CD8-positive, alpha-beta memory T cell (primary cell): ENCODE measurements around the gene NCKAP5. TPM values are rescaled to one million over a fixed set of nuclear protein-coding genes. Genes with fewer than 3 reads are reported as not detected.

Experiments
- CTCF ChIA-PET: fragments of 350-600 bp; sonication (Branson Sonifier 250); formaldehyde crosslinking; loops from one replicate; lab custom pipeline; 2021; ENCODE audit warnings: antibody characterized with exemption; lab: Charles Lee
- POLR2A ChIA-PET: fragments of 350-600 bp; sonication (Branson Sonifier 250); formaldehyde crosslinking; loops from one replicate; lab custom pipeline; 2021; ENCODE audit warnings: antibody characterized with exemption; lab: Charles Lee
- DNase-seq, 5 donors: peaks; one replicate each; pipeline versions ENCODE4 v3.0.0 to v3.0.0-alpha.2; 2020 to 2022; ENCODE audit warnings: mixed read lengths in 1 of 5
- H3K27ac ChIP-seq: one replicate; pipeline ENCODE4 v1.7.0; 2013; ENCODE audit warnings: low read depth, mild to moderate bottlenecking, low read length, moderate library complexity
- H3K27me3 ChIP-seq: 2 replicates; pipeline ENCODE4 v1.7.0; 2013; ENCODE audit warnings: low read length, mild to moderate bottlenecking; ENCODE audit not compliant: insufficient read depth, poor library complexity, severe bottlenecking
- H3K36me3 ChIP-seq: 2 replicates; pipeline ENCODE4 v1.7.0; 2013; ENCODE audit warnings: mild to moderate bottlenecking, low read length, moderate library complexity; ENCODE audit not compliant: insufficient read depth
- H3K4me1 ChIP-seq: 2 replicates; pipeline ENCODE4 v1.7.0; 2013; ENCODE audit warnings: mild to moderate bottlenecking, low read length, moderate library complexity; ENCODE audit not compliant: insufficient read depth
- H3K4me3 ChIP-seq: 2 replicates; pipeline ENCODE4 v1.7.0; 2013; ENCODE audit warnings: mild to moderate bottlenecking, low read length
- H3K9me3 ChIP-seq: 2 replicates; pipeline ENCODE4 v1.7.0; 2013; ENCODE audit warnings: mild to moderate bottlenecking, low read length
- H3K27ac Mint-ChIP-seq, 8 donors: one replicate each; pipeline ENCODE4 v1.8.0; 2020 to 2021; ENCODE audit warnings: mixed read lengths in 8 of 8, mild to moderate bottlenecking in 6 of 8, inconsistent platforms in 3 of 8, moderate library complexity in 3 of 8
- H3K27me3 Mint-ChIP-seq, 2 donors: one replicate each; pipeline ENCODE4 v1.8.0; 2020 to 2021; ENCODE audit warnings: mixed read lengths in 2 of 2, mild to moderate bottlenecking in 1 of 2, moderate library complexity in 1 of 2
- H3K36me3 Mint-ChIP-seq, 3 donors: one replicate each; pipeline ENCODE4 v1.8.0; 2020 to 2021; ENCODE audit warnings: mixed read lengths in 3 of 3, inconsistent platforms in 1 of 3, mild to moderate bottlenecking in 1 of 3
- H3K4me1 Mint-ChIP-seq, 3 donors: one replicate each; pipeline ENCODE4 v1.8.0; 2020 to 2021; ENCODE audit warnings: mixed read lengths in 3 of 3, inconsistent platforms in 1 of 3, mild to moderate bottlenecking in 1 of 3
- H3K4me3 Mint-ChIP-seq, 7 donors: one replicate each; pipeline ENCODE4 v1.8.0; 2020 to 2021; ENCODE audit warnings: mixed read lengths in 7 of 7, mild to moderate bottlenecking in 6 of 7, moderate library complexity in 4 of 7, inconsistent platforms in 2 of 7
- H3K9me3 Mint-ChIP-seq, 5 donors: one replicate each; pipeline ENCODE4 v1.8.0; 2020 to 2022; ENCODE audit warnings: mixed read lengths in 5 of 5, mild to moderate bottlenecking in 3 of 5, moderate library complexity in 2 of 5, inconsistent platforms in 1 of 5
- polyA plus RNA-seq: library from polyadenylated mRNA; unstranded; fragments of 300-500 nt; fragmentation: Illumina TruSeq; gene quantifications from one replicate; pipeline ENCODE4 v1.2.3, GENCODE V29; 2021
- total RNA-seq, 2 experiments: library from RNA; stranded (reverse); gene quantifications; one replicate each; pipeline ENCODE4 v1.2.3, GENCODE V29; 2021

Gene NCKAP5
- total and polyA plus RNA-seq, 3 experiments from 2014 or later = not detected

DNA sequence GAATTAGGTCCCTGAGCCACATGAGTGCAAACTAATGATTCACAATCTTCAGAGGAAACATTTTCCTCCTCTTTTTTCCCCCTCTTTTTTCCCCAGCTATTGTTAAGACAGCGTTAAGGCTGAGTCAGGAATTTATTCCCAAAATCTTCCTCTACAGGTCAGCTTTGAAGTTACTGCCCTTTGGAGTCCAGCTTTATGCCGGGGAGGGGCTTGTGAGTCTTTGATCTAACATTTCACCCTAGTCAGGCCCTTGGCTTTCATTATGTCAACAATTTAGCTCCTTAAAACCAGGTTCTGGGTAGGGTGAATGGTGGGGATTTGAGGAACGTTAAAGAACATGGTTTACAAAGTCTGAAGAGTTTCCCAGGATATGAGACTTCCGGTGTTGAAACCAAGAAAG, 807.3 kb downstream of the NCKAP5 start:
- Histone ChIP-seq H3K4me1 (no peaks in the 10 kb centered on the region), H3K4me3 (no peak overlapping the region), H3K9me3 (no peaks in the 10 kb centered on the region), H3K27ac (no peak overlapping the region), H3K36me3 (no peaks in the 10 kb centered on the region), H3K27me3 (no peaks in the 10 kb centered on the region)
- H3K36me3 Mint-ChIP-seq = no peaks in the 10 kb centered on the region
- no peak overlapping the region for H3K27ac Mint-ChIP-seq
- peaks cover 6 to 13% (median 7%) of the 10 kb centered on the region in 5 donors for H3K9me3 Mint-ChIP-seq
- H3K27me3 Mint-ChIP-seq = no peaks in the 10 kb centered on the region
- no peak for DNase-seq
- POLR2A ChIA-PET = no interaction called here
- CTCF ChIA-PET = no interaction called here
- H3K4me1 Mint-ChIP-seq = no peaks in the 10 kb centered on the region
- H3K4me3 Mint-ChIP-seq = no peak overlapping the region

DNA sequence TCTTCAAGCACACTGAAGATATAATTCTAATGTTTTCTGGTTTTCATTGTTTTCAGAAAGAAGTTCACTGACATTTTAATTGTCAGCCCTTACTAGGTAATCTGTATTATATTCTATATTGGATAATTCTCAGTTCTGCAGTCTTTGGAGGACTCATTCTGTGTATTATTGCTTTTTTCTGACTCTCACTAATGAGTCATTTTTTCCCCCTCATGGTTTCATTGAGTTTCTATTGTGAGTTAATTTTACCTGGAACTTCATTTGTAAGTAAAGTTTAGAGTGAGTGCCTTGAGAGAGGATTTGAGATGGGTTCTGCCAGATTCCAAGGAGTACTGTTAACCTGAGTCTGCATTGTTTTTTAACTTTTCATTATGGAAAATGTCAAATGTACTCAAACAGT, 807.9 kb downstream of the NCKAP5 start:
- H3K27me3 Mint-ChIP-seq = no peaks in the 10 kb centered on the region
- H3K4me1 Mint-ChIP-seq = no peaks in the 10 kb centered on the region
- Histone ChIP-seq H3K27ac (no peak overlapping the region), H3K4me3 (no peak overlapping the region), H3K36me3 (no peaks in the 10 kb centered on the region), H3K4me1 (no peaks in the 10 kb centered on the region), H3K9me3 (no peaks in the 10 kb centered on the region), H3K27me3 (no peaks in the 10 kb centered on the region)
- POLR2A ChIA-PET = no interaction called here
- no peak for DNase-seq
- CTCF ChIA-PET = no interaction called here
- no peak overlapping the region for H3K4me3 Mint-ChIP-seq
- H3K27ac Mint-ChIP-seq = no peak overlapping the region
- H3K9me3 Mint-ChIP-seq = peaks cover 6 to 13% (median 7%) of the 10 kb centered on the region in 5 donors
- H3K36me3 Mint-ChIP-seq = no peaks in the 10 kb centered on the region

DNA sequence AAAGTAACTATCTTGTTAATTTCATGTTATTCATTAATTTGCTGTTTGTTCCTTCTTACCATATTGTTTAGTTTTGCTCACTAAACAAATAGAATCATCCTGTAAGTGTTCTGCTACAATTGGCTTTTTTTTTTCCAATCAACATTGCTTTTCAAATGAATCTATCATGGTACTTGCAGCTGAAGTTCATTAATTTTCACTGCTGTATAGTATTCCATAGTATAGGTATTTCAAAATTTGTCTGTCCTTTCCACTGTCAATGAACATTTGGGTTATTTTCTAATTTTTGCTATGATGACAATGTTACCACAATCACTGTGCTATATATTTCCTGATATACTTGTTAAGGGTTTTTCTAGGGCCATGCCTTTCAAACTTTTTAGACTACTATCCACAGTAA, 809.3 kb downstream of the NCKAP5 start:
- Histone ChIP-seq H3K27ac (no peak overlapping the region), H3K4me1 (no peaks in the 10 kb centered on the region), H3K9me3 (no peaks in the 10 kb centered on the region), H3K36me3 (no peaks in the 10 kb centered on the region), H3K27me3 (no peaks in the 10 kb centered on the region), H3K4me3 (no peak overlapping the region)
- Mint-ChIP-seq H3K4me1 (no peaks in the 10 kb centered on the region), H3K27me3 (no peaks in the 10 kb centered on the region), H3K9me3 (peaks cover 4 to 13% (median 8%) of the 10 kb centered on the region in 5 donors), H3K36me3 (no peaks in the 10 kb centered on the region), H3K4me3 (no peak overlapping the region), H3K27ac (no peak overlapping the region)
- no peak for DNase-seq
- ChIA-PET POLR2A (no interaction called here), CTCF (no interaction called here)

DNA sequence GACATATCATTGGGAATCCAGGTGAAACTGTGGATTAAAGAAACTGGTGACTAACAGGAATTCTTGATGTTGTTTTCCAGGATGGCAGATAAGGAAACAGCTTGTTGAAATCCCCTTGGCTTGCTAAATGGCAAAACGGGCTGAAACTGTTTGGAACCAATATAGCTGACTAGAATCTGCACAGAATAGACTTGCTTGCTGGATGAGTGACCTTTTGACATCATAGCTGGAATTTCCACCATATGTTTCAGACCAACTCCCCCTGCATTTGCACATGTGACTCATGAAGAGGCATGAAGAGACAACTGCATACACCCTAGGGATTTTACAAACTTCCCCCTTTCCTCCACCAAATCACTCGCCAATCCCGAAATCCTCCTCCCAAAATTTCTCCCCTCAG, 810.6 kb downstream of the NCKAP5 start:
- DNase-seq = no peak
- peaks cover 4 to 11% (median 7%) of the 10 kb centered on the region in 5 donors for H3K9me3 Mint-ChIP-seq
- no peaks in the 10 kb centered on the region for H3K4me1 Mint-ChIP-seq
- H3K4me3 ChIP-seq = no peak overlapping the region
- H3K36me3 Mint-ChIP-seq = no peaks in the 10 kb centered on the region
- no peak overlapping the region for H3K27ac ChIP-seq
- ChIA-PET POLR2A (no interaction called here), CTCF (no interaction called here)
- no peaks in the 10 kb centered on the region for H3K9me3 ChIP-seq
- no peaks in the 10 kb centered on the region for H3K27me3 ChIP-seq
- H3K4me1 ChIP-seq = no peaks in the 10 kb centered on the region
- no peak overlapping the region for H3K4me3 Mint-ChIP-seq
- no peak overlapping the region for H3K27ac Mint-ChIP-seq
- no peaks in the 10 kb centered on the region for H3K36me3 ChIP-seq
- no peaks in the 10 kb centered on the region for H3K27me3 Mint-ChIP-seq

DNA sequence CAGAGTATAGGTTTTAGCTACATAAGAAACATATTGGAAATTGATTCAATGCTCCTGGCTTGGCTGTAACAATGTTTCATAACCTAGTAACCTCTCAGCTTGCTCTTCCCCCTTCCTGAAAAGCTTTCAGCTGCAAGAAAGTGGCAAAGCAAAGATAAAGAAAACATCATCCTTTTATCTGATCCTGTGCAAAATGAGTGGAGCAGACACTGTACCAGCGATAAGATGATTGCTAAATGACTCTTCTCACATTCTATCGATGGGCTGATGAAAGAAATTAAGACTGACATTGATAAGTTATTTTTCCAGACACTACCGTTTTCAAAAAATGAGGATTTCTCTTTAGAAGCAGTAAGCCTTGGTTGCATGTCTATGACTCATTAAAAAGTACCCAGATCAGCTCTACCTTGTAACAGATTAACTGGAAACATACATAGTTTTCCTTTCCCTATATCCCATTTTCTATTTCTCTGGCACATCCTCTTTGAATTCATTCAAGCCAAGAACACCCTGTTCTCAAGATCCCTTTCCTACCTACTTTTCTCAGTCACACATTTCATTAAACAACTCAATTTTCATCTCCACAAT, 811.2 kb downstream of the NCKAP5 start:
- no peaks in the 10 kb centered on the region for H3K36me3 Mint-ChIP-seq
- no peak for DNase-seq
- no peak overlapping the region for H3K4me3 ChIP-seq
- H3K9me3 ChIP-seq = no peaks in the 10 kb centered on the region
- ChIA-PET CTCF (no interaction called here), POLR2A (no interaction called here)
- H3K4me1 ChIP-seq = no peaks in the 10 kb centered on the region
- H3K27me3 ChIP-seq = no peaks in the 10 kb centered on the region
- H3K27ac ChIP-seq = no peak overlapping the region
- peaks cover 4 to 9% (median 5%) of the 10 kb centered on the region in 5 donors for H3K9me3 Mint-ChIP-seq
- no peak overlapping the region for H3K27ac Mint-ChIP-seq
- H3K4me3 Mint-ChIP-seq = no peak overlapping the region
- H3K4me1 Mint-ChIP-seq = no peaks in the 10 kb centered on the region
- no peaks in the 10 kb centered on the region for H3K27me3 Mint-ChIP-seq
- no peaks in the 10 kb centered on the region for H3K36me3 ChIP-seq

DNA sequence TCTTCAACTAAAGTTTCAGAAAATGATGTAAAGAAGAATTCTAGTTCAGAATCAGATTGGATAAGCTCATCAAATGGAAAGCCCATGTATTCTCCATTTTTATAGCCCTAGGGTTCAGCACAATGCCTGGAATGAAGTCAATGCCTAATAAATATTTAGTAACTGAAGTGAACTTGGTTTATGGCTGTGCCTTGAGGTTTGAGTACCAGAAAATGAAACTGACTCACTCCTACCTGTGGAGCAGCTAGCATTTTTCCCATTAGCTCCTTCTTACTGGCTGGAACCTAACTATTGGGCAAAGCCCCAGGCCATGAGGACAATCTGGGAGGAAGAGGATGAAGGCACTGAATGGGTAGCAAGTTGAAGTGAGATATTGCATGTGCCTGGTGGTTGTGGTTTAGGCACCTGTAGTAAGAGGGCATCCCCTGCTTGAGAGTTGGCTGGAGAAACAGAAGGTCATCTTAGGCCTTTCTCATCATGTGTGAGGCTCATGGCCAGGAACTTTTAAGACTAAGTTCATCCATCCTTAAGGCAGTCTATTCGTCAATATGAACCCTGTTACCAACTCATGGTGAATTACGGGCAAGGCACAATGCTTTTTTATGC, 813.3 kb downstream of the NCKAP5 start:
- no peaks in the 10 kb centered on the region for H3K9me3 ChIP-seq
- CTCF ChIA-PET = no interaction called here

DNA sequence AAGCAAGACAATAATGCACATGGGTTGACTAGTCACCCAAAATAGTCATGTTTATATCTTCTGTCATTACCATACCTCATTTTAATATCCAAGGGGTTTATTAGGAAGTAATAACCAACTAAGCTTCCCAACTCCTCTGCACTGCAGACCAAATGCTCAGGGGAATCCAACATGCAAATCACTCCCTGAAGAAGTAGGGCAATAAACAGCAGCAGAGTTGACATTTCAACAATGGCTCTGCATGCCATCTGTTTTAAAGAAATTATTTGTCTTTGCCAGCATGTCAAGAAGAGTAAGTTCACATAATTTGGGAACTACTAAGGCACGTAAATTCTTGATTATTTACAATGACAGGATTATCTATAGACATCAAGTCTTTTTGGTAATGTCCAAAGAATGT, 813.9 kb downstream of the NCKAP5 start:
- Mint-ChIP-seq H3K27ac (no peak overlapping the region), H3K9me3 (peaks cover 4 to 14% (median 8%) of the 10 kb centered on the region in 5 donors), H3K4me3 (no peak overlapping the region), H3K27me3 (no peaks in the 10 kb centered on the region), H3K4me1 (no peaks in the 10 kb centered on the region), H3K36me3 (no peaks in the 10 kb centered on the region)
- H3K36me3 ChIP-seq = no peaks in the 10 kb centered on the region
- H3K27me3 ChIP-seq = no peaks in the 10 kb centered on the region
- no peak overlapping the region for H3K27ac ChIP-seq
- no peaks in the 10 kb centered on the region for H3K9me3 ChIP-seq
- H3K4me3 ChIP-seq = no peak overlapping the region
- ChIA-PET POLR2A (no interaction called here), CTCF (no interaction called here)
- H3K4me1 ChIP-seq = no peaks in the 10 kb centered on the region
- DNase-seq = no peak

More for the DNA sequence above, 813.3 kb downstream of the NCKAP5 start:
- no peak overlapping the region for H3K4me3 ChIP-seq
- no peaks in the 10 kb centered on the region for H3K36me3 Mint-ChIP-seq
- H3K27me3 Mint-ChIP-seq = no peaks in the 10 kb centered on the region
- no peaks in the 10 kb centered on the region for H3K27me3 ChIP-seq
- no peaks in the 10 kb centered on the region for H3K4me1 ChIP-seq
- no peak for DNase-seq
- H3K4me1 Mint-ChIP-seq = no peaks in the 10 kb centered on the region
- H3K27ac Mint-ChIP-seq = no peak overlapping the region
- POLR2A ChIA-PET = no interaction called here
- no peak overlapping the region for H3K27ac ChIP-seq
- H3K9me3 Mint-ChIP-seq = peaks cover 5 to 13% (median 8%) of the 10 kb centered on the region in 5 donors
- no peaks in the 10 kb centered on the region for H3K36me3 ChIP-seq
- no peak overlapping the region for H3K4me3 Mint-ChIP-seq

DNA sequence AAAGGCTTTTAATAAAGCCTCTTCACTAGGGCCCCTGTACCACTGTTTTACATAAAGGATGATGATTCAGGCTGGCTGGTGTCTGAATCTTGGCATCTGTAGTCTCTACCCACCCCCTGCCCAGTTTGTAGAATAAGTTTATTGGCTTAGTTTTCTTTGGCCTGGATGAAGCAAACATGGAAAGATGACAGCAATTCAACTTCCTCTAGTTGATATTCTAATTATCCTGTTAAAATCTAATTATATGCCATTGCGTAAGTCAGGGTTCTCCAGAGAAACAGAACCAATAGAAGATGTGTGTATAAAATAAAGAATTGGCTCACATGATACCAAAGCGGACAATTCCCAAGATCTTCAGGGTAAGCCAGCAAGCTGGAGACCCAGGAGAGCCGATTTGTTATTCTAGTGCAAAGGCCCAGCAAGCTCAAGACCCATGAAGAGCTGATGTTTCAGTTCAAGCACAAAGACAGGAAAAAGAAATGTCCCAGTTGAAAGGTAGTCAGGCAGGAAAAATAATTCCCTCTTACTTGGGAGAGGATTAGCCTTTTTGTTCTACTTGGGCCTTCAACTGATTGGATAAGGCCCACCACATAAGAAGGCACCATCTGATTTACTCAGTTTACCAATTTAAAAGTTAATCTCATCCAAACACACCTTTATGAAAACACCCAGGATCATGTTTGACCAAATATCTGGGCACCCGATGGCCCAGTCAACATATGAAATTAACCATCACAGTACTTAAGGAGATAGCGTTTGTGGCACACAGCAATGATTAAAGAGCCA, 815.6 kb downstream of the NCKAP5 start:
- Mint-ChIP-seq H3K9me3 (peaks cover 0 to 14% (median 4%) of the 10 kb centered on the region in 5 donors), H3K36me3 (no peaks in the 10 kb centered on the region), H3K4me3 (no peak overlapping the region), H3K27me3 (no peaks in the 10 kb centered on the region), H3K27ac (no peak overlapping the region), H3K4me1 (no peaks in the 10 kb centered on the region)
- Histone ChIP-seq H3K36me3 (no peaks in the 10 kb centered on the region), H3K4me3 (no peak overlapping the region), H3K27me3 (no peaks in the 10 kb centered on the region), H3K4me1 (no peaks in the 10 kb centered on the region), H3K9me3 (no peaks in the 10 kb centered on the region), H3K27ac (no peak overlapping the region)
- ChIA-PET POLR2A (no interaction called here), CTCF (no interaction called here)
- DNase-seq = no peak
